ENCODE data around the gene FBXO2. TPM values are rescaled to one million over a fixed set of nuclear protein-coding genes. Genes with fewer than 3 reads are reported as not detected.

FBXO2 gene
- total and polyA plus RNA-seq, 10 of the 15 experiments (the other 5 are each of a cell fraction or from before 2014, with no cell fraction given): 0.06 to 0.41 (median 0.18) TPM; not detected in 4

- TF ChIP-seq ATF2 (IDR thresholded peaks at IDR 0.05; ENCODE audit: low read length) (no peak), TCF12 (IDR thresholded peaks at IDR 0.05; ENCODE audit: low read depth, low read length) (no peak), JUND (IDR thresholded peaks at IDR 0.05; ENCODE audit: low read depth, low read length) (no peak), NKRF (conservative IDR thresholded peaks at IDR 0.05) (no peak), ZNF592 (IDR thresholded peaks at IDR 0.05) (0 out of 2 replicates have a peak, but pooled peaks have one; percentile 38), CHD4 (IDR thresholded peaks at IDR 0.05) (no peak), USF2 (IDR thresholded peaks at IDR 0.05; ENCODE audit: borderline replicate concordance, low read depth, low read length) (no peak), SIX5 (IDR thresholded peaks at IDR 0.05; ENCODE audit: low read depth, low read length, severe bottlenecking) (no peak), PML (IDR thresholded peaks at IDR 0.05; ENCODE audit: low read length) (no peak)
Measured at GRCh38 chr1:11650331-11650991, 3.8 kb downstream of the FBXO2 start (continued).

Data from GM12878 (cell line).